NCI-H2171 treated with DMSO at 0.1 percent for 48 hours (cell line): Measurements from ENCODE around the gene GRXCR2.

Source experiments
- DNase-seq: peaks from one replicate; lab custom pipeline; 2025; lab: John Stamatoyannopoulos, UW

Gene GRXCR2

DNA sequence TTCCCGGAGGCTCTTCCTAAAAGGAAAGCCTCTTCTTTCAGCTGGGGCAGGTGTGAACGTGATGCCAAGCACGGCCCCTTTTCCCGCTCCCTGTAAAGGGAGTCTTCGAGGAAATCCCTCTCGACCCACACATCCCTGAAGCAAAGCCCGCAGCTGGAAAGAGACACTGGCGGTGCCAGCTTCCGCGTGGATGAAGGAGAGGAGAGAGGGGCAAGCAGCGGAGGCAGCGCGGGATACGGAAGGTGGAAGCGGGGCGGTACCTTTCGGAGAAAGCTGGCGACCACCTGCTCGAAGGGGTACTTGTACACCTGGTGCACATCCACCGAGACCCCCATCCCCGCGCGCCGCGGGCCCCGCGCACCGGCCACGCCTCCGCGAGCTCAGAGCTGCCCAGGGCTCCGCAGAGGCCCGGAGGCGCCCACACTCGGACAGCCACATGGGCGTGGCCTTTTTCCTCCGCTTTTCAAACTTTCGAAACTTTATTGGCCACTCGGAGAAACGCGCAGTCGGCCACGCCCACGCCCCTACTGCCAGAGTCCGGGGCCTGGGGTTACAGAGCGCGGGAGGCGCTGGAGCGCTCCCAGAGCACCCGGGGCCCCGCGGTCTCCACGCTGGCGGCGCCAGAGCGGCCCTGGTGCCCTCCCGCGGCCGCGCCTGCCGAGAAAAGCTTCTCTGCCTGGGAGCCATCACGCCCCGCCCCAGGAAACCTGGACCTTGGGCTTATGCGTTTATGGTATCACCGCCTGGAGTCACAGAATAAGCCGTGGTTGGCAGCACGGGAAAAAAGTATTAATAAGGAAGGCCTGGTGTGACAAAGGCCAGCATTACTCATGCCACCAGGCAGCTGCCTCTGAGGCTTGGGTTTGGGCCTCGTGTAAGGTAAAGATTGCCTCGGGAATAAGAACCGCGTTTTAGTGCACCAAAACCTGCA lies 37.6 kb downstream of the GRXCR2 start, which contains the start of gene PRELID2:
Gene PRELID2 (minus strand): TSS at position 426 of the 931 bp plus-strand sequence. CDS start 91 bp downstream, at position 335.
- DNase-seq, result no peak

DNA sequence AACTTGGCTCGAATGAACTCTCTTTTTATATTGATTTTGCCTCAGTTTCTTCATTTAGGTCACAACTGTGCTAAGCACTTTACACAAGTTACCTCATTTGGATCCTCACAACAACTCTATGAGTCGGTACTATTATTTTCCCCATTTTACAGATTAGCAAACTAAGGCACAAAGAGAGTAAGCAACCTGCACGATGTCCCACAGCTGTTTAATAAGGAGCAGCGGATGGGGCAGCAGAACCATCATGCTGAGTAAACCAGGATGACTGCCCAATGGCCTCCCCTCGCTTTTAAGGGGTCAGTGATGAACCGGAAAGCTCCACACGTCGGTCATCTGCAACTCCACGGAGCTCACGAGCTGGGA lies 38.3 kb downstream of the GRXCR2 start:
- no peak for DNase-seq

GRCh38 chr5:145833631-145834200 lies 39.1 kb downstream of the GRXCR2 start:
- DNase-seq, result no peak

- no peak for DNase-seq
These were observed 42.2 kb downstream of the GRXCR2 start for GRCh38 chr5:145830594-145830993.

DNA sequence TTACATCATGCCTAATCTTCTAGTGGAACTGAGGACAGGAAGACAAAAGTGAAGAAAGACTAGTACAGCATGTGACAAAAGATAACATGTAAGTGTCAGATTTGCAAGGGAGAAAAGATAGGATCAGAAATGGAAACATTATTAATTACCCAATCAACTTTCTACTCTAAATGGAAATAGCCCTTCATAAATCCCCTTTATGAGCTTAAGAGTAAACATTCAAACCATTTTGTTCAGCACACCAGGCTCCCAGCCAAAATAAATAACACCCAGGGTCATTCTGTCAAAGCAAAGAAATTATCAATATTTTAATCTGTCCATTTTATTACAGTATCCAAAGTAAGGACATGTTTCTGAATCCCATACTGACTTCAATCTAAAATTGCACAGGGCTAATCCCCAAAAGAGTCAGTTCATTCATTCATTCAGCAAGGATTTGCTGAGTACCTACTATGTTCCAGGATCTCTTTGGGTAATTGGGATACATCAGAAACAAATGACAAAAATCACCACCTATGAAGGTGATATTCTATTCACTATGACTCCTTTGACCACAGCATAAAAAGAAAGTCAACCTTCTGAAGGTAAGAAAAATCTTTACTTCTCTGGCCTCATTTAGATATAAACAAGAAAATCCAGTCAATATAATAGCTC lies 43.0 kb downstream of the GRXCR2 start:
- DNase-seq, result no peak

DNA sequence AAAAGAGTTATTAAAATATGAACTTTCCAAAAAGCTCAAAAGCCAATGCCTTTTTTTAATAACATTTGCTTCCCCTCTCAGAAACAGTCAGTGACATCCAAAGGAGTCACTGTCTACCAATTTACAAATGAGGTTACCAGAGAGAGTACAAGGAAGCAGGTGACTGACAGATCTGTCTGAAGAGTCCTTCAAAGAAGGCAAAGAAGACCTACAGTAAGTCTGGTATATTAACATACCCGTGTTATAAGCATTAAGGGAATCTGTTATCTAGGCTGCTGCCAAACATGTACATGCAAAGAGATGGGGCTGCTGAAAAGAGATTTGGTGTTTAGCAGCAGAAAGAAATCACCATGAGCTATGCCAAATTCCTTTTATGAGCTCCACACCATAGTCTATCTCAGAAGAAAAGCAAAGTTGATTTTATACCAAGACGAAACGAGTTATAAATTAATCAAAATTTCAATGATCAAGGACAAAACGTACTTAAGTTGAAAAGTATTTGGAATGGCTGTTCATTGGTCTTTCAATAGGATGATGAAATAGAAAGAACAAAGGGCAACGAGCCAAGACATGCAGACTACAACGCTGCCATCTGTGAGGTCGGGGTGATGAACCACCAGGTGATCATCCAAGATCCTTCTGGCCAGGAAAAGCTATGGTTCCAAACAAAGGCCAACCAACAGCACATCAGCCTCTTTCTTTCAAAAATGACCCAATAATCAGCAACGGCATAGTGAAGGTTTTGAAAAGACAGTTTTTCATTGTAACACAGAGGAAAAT lies 45.7 kb downstream of the GRXCR2 start:
- no peak for DNase-seq

DNA sequence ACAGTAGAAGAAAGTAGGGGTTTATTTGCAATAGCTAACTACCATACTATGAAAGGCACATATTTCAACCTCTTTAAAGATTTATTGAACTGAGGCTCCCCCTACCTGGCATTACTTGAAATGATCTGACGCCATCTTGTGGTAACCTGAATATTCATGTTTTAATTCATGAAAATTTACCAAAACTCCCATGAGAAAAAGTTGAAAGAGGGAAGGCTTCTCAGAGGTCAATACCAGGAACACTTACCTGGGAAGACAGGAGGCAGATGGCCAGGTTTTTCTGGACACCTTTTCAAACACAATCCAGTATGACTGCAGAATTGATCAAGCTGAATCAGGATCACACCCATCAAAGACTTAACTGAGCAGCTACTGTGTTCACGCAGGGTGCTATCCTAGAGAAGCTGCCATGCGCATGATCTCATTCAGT lies 47.0 kb downstream of the GRXCR2 start:
- peak; percentile 35 for DNase-seq

DNA sequence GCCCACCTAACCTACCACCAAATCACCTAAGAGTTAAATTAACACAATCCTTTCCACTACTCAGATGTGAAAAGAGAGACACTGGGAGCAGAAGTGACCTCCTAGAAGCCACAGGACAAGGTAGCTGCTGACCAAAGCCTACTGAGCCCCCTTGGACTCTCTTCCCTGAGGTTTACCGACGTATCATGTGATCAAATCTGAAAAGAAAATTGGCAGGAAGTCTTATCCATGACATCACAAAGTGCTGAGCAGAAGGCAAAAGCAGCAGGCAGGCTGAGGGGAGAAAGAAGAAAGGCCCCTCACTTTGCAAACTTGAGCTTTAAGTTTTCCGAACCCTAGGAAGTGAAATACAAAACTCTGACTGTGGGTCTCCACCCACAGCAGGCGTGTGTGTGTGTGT lies 48.8 kb downstream of the GRXCR2 start:
- DNase-seq, result no peak

GRCh38 chr5:145818604-145819003 lies 54.2 kb downstream of the GRXCR2 start:
- DNase-seq, result no peak

- DNase-seq, result no peak
These were observed 59.9 kb downstream of the GRXCR2 start for GRCh38 chr5:145812877-145813276.

DNA sequence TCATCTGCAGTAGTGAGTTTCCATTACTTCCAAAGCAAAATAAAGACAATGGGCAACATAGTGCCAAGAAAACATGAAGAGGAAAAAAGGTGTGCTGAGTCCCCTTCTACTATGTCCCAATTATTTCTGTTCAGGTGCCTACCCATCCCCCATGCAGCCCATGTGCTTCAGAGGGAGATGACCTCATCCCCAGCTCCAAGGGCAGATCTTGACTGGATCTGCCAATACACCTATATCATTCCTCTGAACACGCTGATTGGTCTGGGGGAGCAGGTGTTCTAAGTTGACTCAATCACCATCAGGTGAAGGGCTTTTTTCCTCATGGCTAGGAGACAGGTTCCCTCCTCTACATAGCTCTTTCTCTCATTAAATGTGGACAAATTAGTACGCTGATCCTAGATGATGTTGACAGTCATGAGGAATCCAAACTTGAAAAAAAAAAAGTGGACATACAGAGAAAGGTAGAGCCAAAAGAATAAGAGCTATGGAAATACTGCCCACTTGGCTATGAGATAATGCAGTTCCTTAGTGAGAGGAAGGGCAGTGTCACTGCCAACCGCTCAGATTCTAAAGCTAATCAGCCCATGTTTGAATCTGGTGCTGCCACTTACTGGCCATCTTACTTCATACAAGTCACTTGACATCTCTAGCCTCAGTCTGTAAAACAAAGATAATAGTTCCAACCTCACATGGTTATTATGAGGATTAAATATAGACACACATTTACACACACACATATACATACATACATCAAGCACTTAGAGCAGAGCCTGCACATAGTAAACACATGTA lies 60.8 kb downstream of the GRXCR2 start:
- DNase-seq, result no peak
